Embryonic facial prominence (tissue), 1 donor: Measurements from ENCODE around the gene MAGI2.

Experiments used
- DNase-seq: peaks from one replicate; pipeline ENCODE4 v3.0.0-alpha.2; 2016; ENCODE audit errors: extremely low spot score

MAGI2 gene

DNA sequence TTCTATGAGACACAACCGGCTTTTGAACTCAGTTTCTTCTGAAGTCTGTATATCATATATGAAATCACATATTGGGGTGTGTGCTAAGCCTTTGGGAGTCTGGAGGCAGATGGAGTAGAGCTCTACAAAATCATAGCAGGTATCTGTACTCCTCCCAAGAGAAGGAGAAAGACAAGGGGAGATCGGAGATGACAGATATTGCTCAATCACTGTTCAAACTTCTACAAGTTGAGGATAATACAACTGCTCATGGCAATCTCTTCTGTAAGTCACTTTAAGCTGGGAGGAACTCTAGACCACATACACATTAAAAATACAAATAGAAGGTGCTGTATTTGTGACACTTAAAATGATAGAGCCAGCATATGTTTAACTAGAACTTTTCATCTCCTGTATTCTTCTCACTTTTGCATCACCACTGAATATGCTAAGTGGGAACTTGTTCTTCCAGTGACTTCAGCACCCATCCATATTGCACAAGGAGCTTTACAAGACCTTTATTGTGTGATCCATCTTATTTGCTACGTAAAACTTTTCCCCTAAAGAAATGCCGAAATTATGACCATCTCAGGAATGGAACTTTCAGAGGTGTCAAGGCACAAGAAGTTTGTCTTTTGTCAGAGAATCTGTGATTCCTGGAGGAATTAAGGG, 1273.5 kb downstream of the MAGI2 start:
- no peak for DNase-seq

GRCh38 chr7:78179211-78179610, 1274.3 kb downstream of the MAGI2 start:
- DNase-seq: no peak

DNA sequence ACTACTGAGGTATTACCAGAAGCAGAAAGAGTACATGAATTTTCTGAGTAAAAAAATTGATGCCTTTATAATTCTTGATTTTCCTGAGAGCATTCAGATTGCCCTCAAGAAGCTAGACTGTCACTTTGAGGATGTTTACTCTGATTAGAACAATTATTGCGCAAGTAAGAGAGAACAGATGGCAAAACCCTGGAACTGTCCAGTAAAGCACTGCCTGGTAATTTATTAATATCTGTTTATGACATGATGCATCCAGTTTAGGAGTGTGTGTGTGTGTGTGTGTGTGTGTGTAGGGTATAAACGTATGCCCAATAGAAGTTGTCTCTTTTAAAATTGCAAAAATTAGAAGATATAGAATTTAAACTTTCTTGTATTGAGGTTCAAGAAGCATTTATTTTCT, 1275.1 kb downstream of the MAGI2 start:
- no peak for DNase-seq

DNA sequence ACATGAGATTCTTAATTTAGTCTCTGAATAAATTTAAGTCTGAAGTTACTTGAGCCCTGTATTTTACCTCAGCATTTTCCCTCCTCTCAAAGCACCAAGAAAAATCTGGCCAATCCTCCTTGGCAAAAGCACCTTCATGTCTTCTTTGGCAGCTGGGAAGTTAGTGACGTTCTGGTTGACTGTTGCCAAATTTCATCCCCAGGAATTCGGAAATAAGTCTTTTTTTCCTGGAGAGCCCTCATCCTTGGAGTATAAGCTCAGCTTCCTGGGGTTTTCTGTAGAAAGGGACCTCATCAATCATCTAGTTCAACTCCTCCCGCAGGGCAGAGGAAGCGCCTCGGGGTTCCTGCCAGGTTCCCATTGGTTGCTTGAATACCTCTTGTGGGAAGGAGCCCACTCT, 1277.3 kb downstream of the MAGI2 start:
- DNase-seq: no peak

- DNase-seq: no peak
These were observed 1278.0 kb downstream of the MAGI2 start for GRCh38 chr7:78175330-78176100.

DNA sequence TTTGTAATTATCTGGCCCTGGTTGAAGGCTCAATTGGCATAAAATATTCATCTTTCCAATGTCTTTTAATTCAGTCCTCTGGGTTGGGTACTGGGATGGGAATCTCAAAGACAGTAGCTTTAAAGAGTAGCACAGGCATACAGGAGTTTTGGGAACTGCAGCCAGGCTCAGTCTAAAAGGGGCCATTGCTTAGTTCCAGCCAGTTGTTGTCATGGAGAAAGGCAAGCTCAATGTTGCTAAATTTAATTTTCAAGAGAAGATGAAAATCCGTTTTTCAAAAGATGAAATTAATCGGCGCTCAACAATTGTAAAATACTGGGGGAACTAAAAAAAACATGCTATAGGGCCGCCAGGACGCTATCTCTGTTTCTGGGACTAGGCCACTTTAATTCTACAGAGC, 1279.8 kb downstream of the MAGI2 start:
- DNase-seq: no peak

- DNase-seq: no peak
These were observed 1280.4 kb downstream of the MAGI2 start for GRCh38 chr7:78172933-78173591.

DNA sequence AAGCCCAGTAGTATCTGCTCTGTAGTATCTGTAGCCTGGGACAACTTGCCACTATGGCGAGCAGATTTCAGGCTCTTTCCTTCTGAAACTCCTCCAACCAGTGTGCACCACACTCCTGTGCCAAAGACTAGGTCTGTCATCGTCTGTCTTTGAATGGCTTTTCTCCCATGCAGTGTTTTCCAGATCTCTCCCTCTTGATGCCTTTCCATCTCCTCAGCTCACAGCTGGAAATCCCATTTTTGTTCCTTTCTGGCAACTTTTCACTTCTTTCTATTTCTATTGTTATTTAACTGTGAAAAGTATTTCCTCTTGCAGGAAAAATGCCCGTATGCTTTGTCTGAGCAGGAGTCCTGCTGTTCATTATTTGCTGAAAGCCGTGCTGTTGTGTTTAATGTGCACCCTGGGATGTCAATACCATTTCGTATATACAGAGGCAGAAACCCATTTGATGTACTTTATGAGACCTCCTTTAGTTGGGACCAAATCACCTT, 1281.2 kb downstream of the MAGI2 start:
- DNase-seq: no peak

DNA sequence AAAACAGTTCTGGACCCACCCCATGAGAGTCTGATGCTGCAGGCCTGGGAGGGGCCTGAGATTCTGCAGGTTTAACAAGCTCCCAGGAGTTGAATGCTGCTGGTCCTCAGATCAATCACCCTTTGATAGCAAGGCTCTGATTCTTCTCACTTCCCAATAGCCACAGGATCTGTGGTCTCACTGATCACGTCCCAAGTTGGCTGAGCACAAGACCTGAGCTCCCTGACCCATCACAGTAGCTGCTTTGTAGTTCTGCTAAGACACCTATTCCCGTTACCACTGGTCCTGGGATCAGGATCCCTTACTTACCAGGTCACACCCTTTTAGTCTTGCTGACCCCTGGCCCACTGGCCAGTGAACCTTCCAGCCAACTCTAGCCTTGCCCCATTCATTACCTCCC, 1282.1 kb downstream of the MAGI2 start:
- no peak for DNase-seq

DNA sequence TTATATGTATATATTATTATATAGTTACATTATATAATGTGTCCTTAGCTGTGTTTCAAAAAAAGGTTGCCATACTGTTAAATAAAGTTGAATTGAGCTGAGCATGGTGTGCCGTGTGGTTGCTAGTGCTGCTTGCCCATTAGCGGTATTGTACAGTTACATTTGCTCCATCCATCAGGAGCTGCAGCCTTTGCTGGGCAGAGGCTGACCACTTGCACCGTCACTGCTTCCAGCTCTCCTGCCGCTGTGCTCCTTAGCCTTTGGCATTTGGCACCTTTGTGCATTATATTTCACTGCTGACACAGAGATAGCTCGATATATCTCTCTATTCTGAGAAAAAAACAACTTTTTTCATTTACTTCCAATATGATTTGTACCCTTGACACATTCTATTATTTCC, 1282.7 kb downstream of the MAGI2 start:
- DNase-seq: no peak

- no peak for DNase-seq
These were observed 1283.5 kb downstream of the MAGI2 start for GRCh38 chr7:78169992-78170391.

- DNase-seq: no peak
These were observed 1284.6 kb downstream of the MAGI2 start for GRCh38 chr7:78168865-78169264.

DNA sequence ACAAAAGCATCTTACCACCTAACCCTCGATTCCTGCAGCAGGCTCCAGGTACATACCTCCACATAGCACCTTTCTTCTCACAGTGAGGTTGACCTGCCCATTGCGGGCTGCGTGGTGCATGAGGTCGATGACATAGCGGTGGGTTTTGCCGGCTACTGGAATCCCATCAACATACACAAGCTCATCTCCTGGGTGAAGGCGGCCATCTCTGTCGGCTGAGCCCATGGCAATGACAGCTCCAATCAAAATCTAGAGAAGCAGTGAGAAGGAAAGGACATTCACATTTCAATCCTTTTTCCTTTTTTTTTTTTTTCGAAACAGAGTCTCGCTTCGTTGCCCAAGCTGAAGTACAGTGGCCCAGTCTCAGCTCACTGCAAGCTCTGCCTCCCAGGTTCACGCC, 1285.6 kb downstream of the MAGI2 start:
- DNase-seq: no peak

DNA sequence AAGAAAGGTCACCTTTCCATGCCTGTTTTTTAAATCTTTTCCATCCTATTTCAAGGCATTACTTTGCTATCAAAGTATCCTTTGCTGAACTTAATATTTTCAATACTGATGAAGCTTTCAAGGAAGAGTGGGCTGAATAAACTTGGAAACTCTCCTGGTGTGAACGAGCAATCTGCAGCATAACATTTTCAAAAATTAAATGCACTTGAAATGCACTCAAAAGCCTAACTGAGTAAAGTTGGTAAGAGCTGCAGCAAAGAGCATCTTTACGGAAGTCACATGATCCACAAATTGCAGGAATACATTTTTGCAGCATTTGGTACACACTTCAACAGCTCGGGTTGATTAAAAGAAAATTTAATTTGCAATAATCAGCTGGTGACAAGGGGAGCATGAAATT, 1287.6 kb downstream of the MAGI2 start:
- no peak for DNase-seq

DNA sequence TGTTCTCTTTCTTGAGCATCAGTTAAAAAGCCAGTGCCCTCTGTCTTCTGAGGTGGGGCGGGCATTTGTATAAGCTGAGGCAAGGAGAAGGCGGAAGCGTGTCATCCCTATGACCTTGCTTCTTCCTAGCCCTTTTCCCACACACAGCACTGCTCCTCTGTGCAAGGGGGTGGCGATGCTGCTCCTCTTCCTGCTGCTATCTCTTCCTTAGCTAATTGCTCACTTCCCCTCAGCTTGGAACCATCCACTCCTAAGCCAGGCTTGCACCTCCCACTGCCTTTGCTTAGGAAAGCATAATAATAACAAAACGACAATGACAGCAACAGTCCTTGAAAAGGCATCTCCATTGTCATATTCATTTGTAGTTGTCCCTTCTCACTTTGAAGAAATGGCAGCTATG, 1288.0 kb downstream of the MAGI2 start:
- no peak for DNase-seq

GRCh38 chr7:78164459-78164858, 1289.0 kb downstream of the MAGI2 start:
- DNase-seq: no peak

- no peak for DNase-seq
These were observed 1291.7 kb downstream of the MAGI2 start for GRCh38 chr7:78161781-78162180.

DNA sequence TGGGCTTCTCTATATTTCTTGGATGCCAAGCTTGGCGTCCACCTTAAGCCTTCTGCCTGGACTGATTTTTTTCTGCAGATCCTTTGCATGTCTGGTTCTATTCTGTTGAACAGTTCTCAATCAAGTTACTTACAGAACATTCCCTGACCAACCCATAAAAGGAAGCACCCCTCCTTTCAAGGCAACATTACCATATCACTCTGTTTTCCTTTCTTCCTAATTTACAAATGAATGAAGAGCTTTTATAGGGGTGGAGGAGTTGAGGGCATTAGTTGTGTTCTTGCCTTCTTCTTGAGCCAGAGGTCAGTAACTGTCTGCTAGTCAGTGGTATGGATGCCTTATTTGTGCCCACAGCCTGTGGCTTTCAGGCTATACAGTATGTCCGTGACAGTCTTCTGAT, 1293.9 kb downstream of the MAGI2 start:
- DNase-seq: no peak

- DNase-seq: no peak
These were observed 1300.2 kb downstream of the MAGI2 start for GRCh38 chr7:78153285-78153684.

DNA sequence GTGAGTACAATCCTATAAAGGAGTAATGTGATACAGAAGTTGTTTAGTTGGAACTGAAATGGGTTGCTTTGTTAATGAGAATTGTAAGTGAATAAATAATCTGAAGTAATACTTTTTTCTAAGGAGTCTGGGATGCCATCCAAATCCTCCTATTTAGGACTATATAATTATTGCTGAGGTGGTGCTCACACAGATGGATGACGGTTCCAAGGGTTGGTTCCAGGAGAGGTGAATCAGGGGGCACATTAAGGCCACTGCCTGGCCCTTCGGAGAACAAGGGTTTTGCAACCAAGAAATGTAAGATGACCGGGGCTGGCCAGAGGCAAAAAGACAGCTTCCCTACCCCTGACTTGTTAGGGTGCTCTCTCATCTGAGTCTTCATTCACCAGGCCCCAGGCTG, 1302.2 kb downstream of the MAGI2 start:
- DNase-seq: no peak

DNA sequence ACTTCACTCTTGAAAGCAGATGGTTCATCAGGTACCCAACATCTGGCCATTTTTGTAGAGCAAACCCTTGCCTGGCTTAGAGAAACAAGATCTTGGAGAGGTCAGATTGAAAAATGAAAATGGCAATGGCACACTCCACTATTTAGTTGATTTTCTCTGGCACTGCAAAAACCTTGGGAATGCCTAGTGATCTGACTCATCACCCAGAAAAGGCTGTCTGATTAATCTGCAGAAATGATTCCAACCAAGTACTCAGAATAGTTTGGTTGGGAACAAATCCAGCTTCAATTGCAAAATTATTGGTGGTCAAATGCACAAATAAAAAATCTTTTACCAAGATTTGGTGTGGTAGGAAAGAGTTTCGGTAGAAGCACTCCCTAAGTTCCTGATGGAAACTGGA, 1303.7 kb downstream of the MAGI2 start:
- no peak for DNase-seq

GRCh38 chr7:78148166-78148894, 1305.1 kb downstream of the MAGI2 start:
- no peak for DNase-seq
